ENCODE data around the gene TRAPPC2.

Gene TRAPPC2

GRCh38 chrX:13699183-13699826 is 35.1 kb downstream of the TRAPPC2 start:
- DNase-seq (ENCODE audit: low read depth): no peak
- no peak overlapping the region for H3K4me3 ChIP-seq (ENCODE audit: low read depth, low read length)
- TF ChIP-seq CTCF (IDR thresholded peaks at IDR 0.05; ENCODE audit: control insufficient read depth, extremely low read depth, insufficient read depth): no peak

- no peak overlapping the region for H3K4me3 ChIP-seq (ENCODE audit: low read depth, low read length)
- no peak for TF ChIP-seq CTCF (IDR thresholded peaks at IDR 0.05; ENCODE audit: control insufficient read depth, extremely low read depth, insufficient read depth)
- no peak for DNase-seq (ENCODE audit: low read depth)
These were observed 36.0 kb downstream of the TRAPPC2 start for GRCh38 chrX:13698432-13698831.

GRCh38 chrX:13697976-13698375 is 36.4 kb downstream of the TRAPPC2 start:
- no peak overlapping the region for H3K4me3 ChIP-seq (ENCODE audit: low read depth, low read length)
- TF ChIP-seq CTCF (IDR thresholded peaks at IDR 0.05; ENCODE audit: control insufficient read depth, extremely low read depth, insufficient read depth): no peak
- no peak for DNase-seq (ENCODE audit: low read depth)

- TF ChIP-seq CTCF (IDR thresholded peaks at IDR 0.05; ENCODE audit: control insufficient read depth, extremely low read depth, insufficient read depth): no peak
- DNase-seq (ENCODE audit: low read depth): no peak
- no peak overlapping the region for H3K4me3 ChIP-seq (ENCODE audit: low read depth, low read length)
These were observed 37.0 kb downstream of the TRAPPC2 start for GRCh38 chrX:13697455-13697854.

- H3K4me3 ChIP-seq (ENCODE audit: low read depth, low read length): peak overlapping the region; percentile 15; the same call in 1 of the 2 replicates
- peak; percentile 51 for DNase-seq (ENCODE audit: low read depth)
- TF ChIP-seq CTCF (IDR thresholded peaks at IDR 0.05; ENCODE audit: control insufficient read depth, extremely low read depth, insufficient read depth): no peak
These were observed 38.8 kb downstream of the TRAPPC2 start for GRCh38 chrX:13695601-13696115.

- no peak for TF ChIP-seq CTCF (IDR thresholded peaks at IDR 0.05; ENCODE audit: control insufficient read depth, extremely low read depth, insufficient read depth)
- no peak overlapping the region; the same call in 1 of the 2 replicates for H3K4me3 ChIP-seq (ENCODE audit: low read depth, low read length)
- DNase-seq (ENCODE audit: low read depth): no peak
These were observed 39.4 kb downstream of the TRAPPC2 start for GRCh38 chrX:13694983-13695382.

GRCh38 chrX:13694359-13694758 is 40.1 kb downstream of the TRAPPC2 start:
- no peak overlapping the region for H3K4me3 ChIP-seq (ENCODE audit: low read depth, low read length)
- TF ChIP-seq CTCF (IDR thresholded peaks at IDR 0.05; ENCODE audit: control insufficient read depth, extremely low read depth, insufficient read depth): no peak
- no peak for DNase-seq (ENCODE audit: low read depth)

Measured in LNCaP clone FGC (cell line).